ENCODE measurements around the gene NHS.

The NHS gene

GRCh38 chrX:17778997-17779396 lies 404.0 kb downstream of the NHS start:
- DNase-seq (ENCODE audit: low read depth in 3 of 3): no peak

- DNase-seq (ENCODE audit: low read depth in 3 of 3): no peak
Measured at GRCh38 chrX:17779434-17779833, 404.4 kb downstream of the NHS start.

Measured in stimulated activated CD4-positive, alpha-beta T cell treated with anti-CD3 and anti-CD28 coated beads, TNF-alpha, amount 100 ng/mL, for 24 hours (primary cell).